ENCODE measurements around the gene PARK7.

Gene PARK7

DNA sequence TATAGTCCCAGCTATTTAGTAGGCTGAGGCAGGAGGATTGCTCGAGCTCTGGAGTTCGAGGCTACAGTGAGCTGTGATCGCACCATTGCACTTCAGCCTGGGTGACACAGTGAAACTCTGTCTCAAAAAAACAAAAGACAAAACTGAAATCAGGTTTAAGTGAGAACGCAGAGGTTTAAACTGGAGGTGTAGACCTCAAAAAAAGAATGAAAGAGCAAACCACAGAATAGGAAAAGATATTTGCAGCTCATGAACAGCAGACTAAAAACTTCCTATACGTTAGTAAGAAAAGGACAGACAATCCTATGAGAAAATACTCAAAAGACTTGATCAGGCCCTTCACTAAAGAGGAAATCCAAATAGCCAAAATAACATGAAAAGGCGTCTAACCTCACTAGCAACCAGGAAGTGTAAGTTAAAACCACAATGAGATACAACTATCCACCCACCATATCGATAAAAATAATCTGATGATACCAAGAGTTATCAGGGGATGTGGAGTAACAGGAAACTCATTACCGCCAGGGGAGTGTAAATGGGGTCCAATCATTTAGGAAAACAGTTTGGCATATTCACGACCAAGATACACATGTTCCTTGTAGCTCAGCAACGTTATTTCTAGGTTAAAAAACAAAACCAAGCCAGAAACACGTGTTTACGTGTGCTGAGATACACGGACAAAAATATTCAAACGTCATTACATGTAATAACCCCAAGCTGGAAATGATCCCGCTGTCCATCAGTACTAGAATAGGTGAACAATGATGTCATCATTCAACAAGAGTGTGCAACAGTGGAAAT, 30.7 kb upstream of the PARK7 start:
- TF ChIP-seq, protein P1, sequence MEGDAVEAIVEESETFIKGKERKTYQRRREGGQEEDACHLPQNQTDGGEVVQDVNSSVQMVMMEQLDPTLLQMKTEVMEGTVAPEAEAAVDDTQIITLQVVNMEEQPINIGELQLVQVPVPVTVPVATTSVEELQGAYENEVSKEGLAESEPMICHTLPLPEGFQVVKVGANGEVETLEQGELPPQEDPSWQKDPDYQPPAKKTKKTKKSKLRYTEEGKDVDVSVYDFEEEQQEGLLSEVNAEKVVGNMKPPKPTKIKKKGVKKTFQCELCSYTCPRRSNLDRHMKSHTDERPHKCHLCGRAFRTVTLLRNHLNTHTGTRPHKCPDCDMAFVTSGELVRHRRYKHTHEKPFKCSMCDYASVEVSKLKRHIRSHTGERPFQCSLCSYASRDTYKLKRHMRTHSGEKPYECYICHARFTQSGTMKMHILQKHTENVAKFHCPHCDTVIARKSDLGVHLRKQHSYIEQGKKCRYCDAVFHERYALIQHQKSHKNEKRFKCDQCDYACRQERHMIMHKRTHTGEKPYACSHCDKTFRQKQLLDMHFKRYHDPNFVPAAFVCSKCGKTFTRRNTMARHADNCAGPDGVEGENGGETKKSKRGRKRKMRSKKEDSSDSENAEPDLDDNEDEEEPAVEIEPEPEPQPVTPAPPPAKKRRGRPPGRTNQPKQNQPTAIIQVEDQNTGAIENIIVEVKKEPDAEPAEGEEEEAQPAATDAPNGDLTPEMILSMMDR (IDR thresholded peaks at IDR 0.05; ENCODE audit: low read depth, low read length, missing control alignments): no peak
- Histone ChIP-seq H3K36me3 (replicated peaks) (no peaks in the 10 kb centered on the region), H3K27me3 (replicated peaks) (no peaks in the 10 kb centered on the region), H3K4me3 (ENCODE audit: low read depth, low read length) (no peak overlapping the region), H3K27ac (no peak overlapping the region)
- DNase-seq: no peak
- in situ Hi-C loops (cut with HindIII; ENCODE audit: low pct_ligation_motif_present, low sequenced_read_pairs): no loop called here

DNA sequence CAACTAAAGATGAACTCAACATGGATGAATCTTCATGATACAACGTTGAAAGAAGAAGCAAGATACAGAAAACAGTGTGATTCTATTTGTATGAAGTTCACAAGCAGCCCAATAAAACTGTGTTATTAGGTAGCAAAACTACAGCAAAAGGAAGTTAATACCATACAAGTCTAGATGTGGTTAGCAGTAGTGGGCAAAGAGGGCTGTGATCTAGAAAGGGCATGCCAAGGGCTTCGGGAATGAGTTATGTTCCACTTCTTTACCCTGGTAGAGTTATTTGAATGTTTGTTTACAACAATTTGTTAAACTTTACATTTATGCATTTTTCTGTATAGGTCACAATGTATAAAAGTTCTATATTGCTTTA, 30.1 kb upstream of the PARK7 start:
- H3K27me3 ChIP-seq (replicated peaks): no peaks in the 10 kb centered on the region
- H3K4me3 ChIP-seq (ENCODE audit: low read depth, low read length): no peak overlapping the region
- TF ChIP-seq, protein P1 (IDR thresholded peaks at IDR 0.05; ENCODE audit: low read depth, low read length, missing control alignments): no peak

DNA sequence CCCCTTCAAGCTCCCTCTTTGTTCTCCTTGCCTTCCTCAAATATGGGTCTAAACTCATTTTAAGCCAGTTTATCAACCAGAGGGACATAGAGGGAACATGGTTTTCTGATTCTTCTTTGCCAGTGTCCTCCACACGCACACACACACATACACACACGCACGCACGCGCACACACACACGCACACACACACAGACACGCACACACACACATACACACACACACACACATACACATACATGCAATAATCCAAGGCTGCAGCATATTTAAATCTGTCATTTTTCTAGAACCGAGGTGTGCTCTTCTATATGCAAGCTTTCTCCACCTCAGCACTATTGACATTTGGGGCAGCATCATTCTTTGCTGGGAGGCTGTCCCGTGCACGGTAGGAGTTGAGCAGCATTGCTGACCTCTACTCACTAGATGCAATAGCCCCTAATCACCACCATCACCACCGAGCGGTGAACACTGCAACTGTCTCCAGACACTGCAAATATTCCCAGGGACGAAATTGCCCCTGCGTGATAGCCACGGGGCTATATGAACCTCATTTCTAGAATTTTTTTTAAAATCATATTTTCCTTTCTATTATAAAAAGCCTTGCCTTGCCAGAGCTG, 28.9 kb upstream of the PARK7 start:
- Histone ChIP-seq H3K27ac (no peak overlapping the region), H3K27me3 (replicated peaks) (no peaks in the 10 kb centered on the region), H3K36me3 (replicated peaks) (no peaks in the 10 kb centered on the region), H3K4me3 (ENCODE audit: low read depth, low read length) (no peak overlapping the region)
- in situ Hi-C loops (cut with HindIII; ENCODE audit: low pct_ligation_motif_present, low sequenced_read_pairs): no loop called here
- TF ChIP-seq, protein P1 (IDR thresholded peaks at IDR 0.05; ENCODE audit: low read depth, low read length, missing control alignments): no peak
- DNase-seq: no peak

More for the DNA sequence above, 30.1 kb upstream of the PARK7 start:
- no peak for DNase-seq
- Histone ChIP-seq H3K36me3 (replicated peaks) (no peaks in the 10 kb centered on the region), H3K27ac (no peak overlapping the region)
- in situ Hi-C loops (cut with HindIII; ENCODE audit: low pct_ligation_motif_present, low sequenced_read_pairs): no loop called here

DNA sequence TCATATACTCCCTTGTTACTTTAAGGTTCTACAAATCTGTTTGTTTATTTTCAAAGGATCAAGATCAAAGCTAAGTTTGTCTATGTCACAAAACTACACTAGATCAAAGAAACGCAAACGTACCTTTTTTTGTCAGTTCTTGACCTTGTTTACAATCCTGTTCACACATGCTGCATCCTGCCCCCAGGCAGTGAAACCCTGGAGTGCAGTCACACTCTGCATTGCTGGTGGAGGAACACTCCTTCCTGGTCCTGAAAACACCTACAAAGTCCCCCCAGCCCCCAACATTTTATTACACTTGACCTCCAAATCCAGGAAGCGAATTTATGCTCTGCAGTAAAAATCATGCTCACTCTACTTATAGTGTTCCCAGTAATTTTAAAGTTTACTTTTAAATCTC, 23.4 kb upstream of the PARK7 start:
- no peak for DNase-seq
- Histone ChIP-seq H3K27ac (no peak overlapping the region), H3K27me3 (replicated peaks) (no peaks in the 10 kb centered on the region), H3K36me3 (replicated peaks) (no peaks in the 10 kb centered on the region), H3K4me3 (ENCODE audit: low read depth, low read length) (no peak overlapping the region)
- in situ Hi-C loops (cut with HindIII; ENCODE audit: low pct_ligation_motif_present, low sequenced_read_pairs): no loop called here
- TF ChIP-seq, protein P1 (IDR thresholded peaks at IDR 0.05; ENCODE audit: low read depth, low read length, missing control alignments): no peak

DNA sequence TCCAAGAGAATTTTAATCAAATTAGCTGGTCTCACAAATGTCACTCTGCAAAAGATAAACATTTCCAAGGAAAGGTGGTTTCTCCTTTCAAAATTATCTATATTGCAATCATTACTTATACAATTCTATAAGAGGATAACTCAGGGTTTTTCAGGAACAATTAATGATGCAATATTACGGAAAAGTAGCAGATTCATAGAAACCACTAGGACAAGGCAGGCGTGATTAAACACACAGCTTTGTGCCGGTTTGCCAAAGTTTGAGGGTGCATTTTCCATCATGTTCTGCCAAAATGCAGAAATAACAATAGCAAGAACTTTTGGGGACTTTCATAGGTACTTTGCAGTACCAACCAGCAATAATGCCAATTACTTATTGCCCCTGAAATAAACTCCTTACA, 21.5 kb upstream of the PARK7 start:
- Histone ChIP-seq H3K27ac (no peak overlapping the region), H3K4me3 (ENCODE audit: low read depth, low read length) (no peak overlapping the region), H3K36me3 (replicated peaks) (no peaks in the 10 kb centered on the region), H3K27me3 (replicated peaks) (no peaks in the 10 kb centered on the region)
- TF ChIP-seq, protein P1 (IDR thresholded peaks at IDR 0.05; ENCODE audit: low read depth, low read length, missing control alignments): no peak
- in situ Hi-C loops (cut with HindIII; ENCODE audit: low pct_ligation_motif_present, low sequenced_read_pairs): no loop called here
- no peak for DNase-seq

Measured in brain microvascular endothelial cell (primary cell).